Breast epithelium (tissue), 4 donors: Measurements from ENCODE around the gene POLH. TPM values are rescaled to one million over a fixed set of nuclear protein-coding genes. Genes with fewer than 3 reads are reported as not detected.

Source experiments
- DNase-seq, 2 donors: peaks; one replicate each; pipeline ENCODE4 v3.0.0-alpha.2; 2019; ENCODE audit warnings: low spot score in 2 of 2
- H3K27ac ChIP-seq, 2 donors: fragments of 200-600 bp; sonication (generic) in 1 of 2; one replicate each; pipeline ENCODE4 v1.5.1; 2016 to 2019; ENCODE audit warnings: mild to moderate bottlenecking in 1 of 2
- H3K27me3 ChIP-seq, 2 donors: fragments of 200-600 bp; sonication (generic) in 1 of 2; one replicate each; pipeline versions ENCODE4 v1.5.1 to v1.6.0; 2017 to 2019; ENCODE audit warnings: control low read depth in 1 of 2, mild to moderate bottlenecking in 1 of 2
- H3K36me3 ChIP-seq: fragments of 200-600 bp; one replicate; pipeline ENCODE4 v1.5.1; 2019
- H3K4me1 ChIP-seq, 2 donors: fragments of 200-600 bp; sonication (generic); one replicate each; pipeline ENCODE4 v1.5.1; 2016 to 2019; ENCODE audit warnings: control low read depth in 1 of 2
- H3K4me3 ChIP-seq, 3 donors: fragments of 200-600 bp; sonication (generic); 1 replicate in 2 of 3; 2 replicates in 1 of 3; pipeline ENCODE4 v1.5.1; 2016 to 2019; ENCODE audit warnings: mild to moderate bottlenecking in 3 of 3, moderate library complexity in 2 of 3
- H3K9me3 ChIP-seq, 2 donors: fragments of 200-600 bp; sonication (generic) in 1 of 2; one replicate each; pipeline ENCODE4 v1.5.1; 2016 to 2019; ENCODE audit warnings: control low read depth in 1 of 2
- CTCF ChIP-seq, 3 donors: fragments of 450-650 bp; IDR thresholded peaks; one replicate each; pipeline ENCODE4 v1.5.1; 2016 to 2017; ENCODE audit warnings: antibody characterized with exemption in 3 of 3, mild to moderate bottlenecking in 3 of 3, moderate library complexity in 3 of 3
- POLR2A ChIP-seq: fragments of 450-650 bp; IDR thresholded peaks from one replicate; pipeline ENCODE4 v1.6.1; 2016; ENCODE audit warnings: antibody characterized with exemption, mild to moderate bottlenecking, moderate library complexity
- POLR2AphosphoS5 ChIP-seq, 3 donors: sonication (generic); formaldehyde crosslinking; IDR thresholded peaks; one replicate each; pipeline ENCODE4 v1.6.1; 2017; ENCODE audit warnings: antibody characterized with exemption in 3 of 3
- intact Hi-C: fragments of 100-400 bp; cut with DNase I; formaldehyde crosslinking; loops from one replicate; pipeline ENCODE4 v1.15.1; 2023; ENCODE audit warnings: low total_unique reads
- total RNA-seq, 3 donors: library from RNA; depleted of rRNA; stranded (reverse); fragments of >200 nt; gene quantifications; one replicate each; pipeline ENCODE4 v1.1.0, GENCODE V29; 2016

Gene POLH
- total RNA-seq, 3 donors from 2014 or later: 8.6 to 13.0 (median 9.8) TPM

GRCh38 chr6:43608310-43608763 is 32.4 kb downstream of the POLH start:
- Histone ChIP-seq H3K27ac (no peak overlapping the region), H3K4me3 (no peak overlapping the region), H3K36me3 (no peaks in the 10 kb centered on the region), H3K27me3 (no peaks in the 10 kb centered on the region), H3K4me1 (no peaks in the 10 kb centered on the region), H3K9me3 (no peaks in the 10 kb centered on the region)
- no peak for DNase-seq
- TF ChIP-seq CTCF (IDR thresholded peaks at IDR 0.05) (peak; percentile 62 to 69 (median 66)), POLR2A (no peak)
- intact Hi-C loops: loop anchor here (5.0 kb wide), 1 partner anchor 1161 kb away; no protein-coding TSS in a partner anchor

GRCh38 chr6:43608807-43609206 is 32.8 kb downstream of the POLH start:
- Histone ChIP-seq H3K27ac (no peak overlapping the region), H3K36me3 (no peaks in the 10 kb centered on the region), H3K9me3 (no peaks in the 10 kb centered on the region), H3K4me1 (no peaks in the 10 kb centered on the region), H3K27me3 (no peaks in the 10 kb centered on the region), H3K4me3 (no peak overlapping the region)
- TF ChIP-seq POLR2A (no peak), CTCF (IDR thresholded peaks at IDR 0.05) (no peak), POLR2AphosphoS5 (IDR thresholded peaks at IDR 0.05) (no peak)
- intact Hi-C loops: loop anchor here (5.0 kb wide), 1 partner anchor 1162 kb away; no protein-coding TSS in a partner anchor
- no peak for DNase-seq

- no peak overlapping the region for H3K27ac ChIP-seq
- H3K4me1 ChIP-seq: no peaks in the 10 kb centered on the region
- H3K27me3 ChIP-seq: no peaks in the 10 kb centered on the region
- H3K36me3 ChIP-seq: no peaks in the 10 kb centered on the region
- no peaks in the 10 kb centered on the region for H3K9me3 ChIP-seq
- TF ChIP-seq POLR2AphosphoS5 (IDR thresholded peaks at IDR 0.05) (no peak), CTCF (IDR thresholded peaks at IDR 0.05) (no peak), POLR2A (no peak)
- intact Hi-C loops: loop anchor here (5.0 kb wide), 1 partner anchor 1162 kb away; no protein-coding TSS in a partner anchor
- H3K4me3 ChIP-seq: no peak overlapping the region
- DNase-seq: no peak
These were observed 33.4 kb downstream of the POLH start for GRCh38 chr6:43609402-43609801.

- no peaks in the 10 kb centered on the region for H3K4me1 ChIP-seq
- intact Hi-C loops: no loop called here
- no peak overlapping the region for H3K27ac ChIP-seq
- no peaks in the 10 kb centered on the region for H3K9me3 ChIP-seq
- no peak for DNase-seq
- no peaks in the 10 kb centered on the region for H3K27me3 ChIP-seq
- TF ChIP-seq POLR2A (no peak), CTCF (IDR thresholded peaks at IDR 0.05) (no peak), POLR2AphosphoS5 (IDR thresholded peaks at IDR 0.05) (no peak)
- H3K4me3 ChIP-seq: no peak overlapping the region
- no peaks in the 10 kb centered on the region for H3K36me3 ChIP-seq
These were observed 34.4 kb downstream of the POLH start for GRCh38 chr6:43610431-43610830.

- no peak overlapping the region for H3K4me3 ChIP-seq
- H3K4me1 ChIP-seq: no peaks in the 10 kb centered on the region
- H3K36me3 ChIP-seq: no peaks in the 10 kb centered on the region
- H3K9me3 ChIP-seq: no peaks in the 10 kb centered on the region
- no peaks in the 10 kb centered on the region for H3K27me3 ChIP-seq
- TF ChIP-seq POLR2AphosphoS5 (IDR thresholded peaks at IDR 0.05) (no peak), POLR2A (no peak), CTCF (IDR thresholded peaks at IDR 0.05) (no peak)
- intact Hi-C loops: no loop called here
- H3K27ac ChIP-seq: no peak overlapping the region
- no peak for DNase-seq
These were observed 37.9 kb downstream of the POLH start for GRCh38 chr6:43613721-43614395.
